ENCODE results near the gene XRCC3. TPM values are rescaled to one million over a fixed set of nuclear protein-coding genes. Genes with fewer than 3 reads are reported as not detected.
"Not testable (repeated sequence)": the region's sequence is repeated elsewhere in the genome, so short reads cannot be mapped to it uniquely, and the experiment has no call there.

Gene XRCC3
- total RNA-seq, 4 donors from 2014 or later, result 0.59 to 14.4 (median 5.2) TPM

GRCh38 chr14:103653805-103654204, 61.4 kb downstream of the XRCC3 start:
- no peak for TF ChIP-seq POLR2A (IDR thresholded peaks at IDR 0.05)
- TF ChIP-seq, protein P1, sequence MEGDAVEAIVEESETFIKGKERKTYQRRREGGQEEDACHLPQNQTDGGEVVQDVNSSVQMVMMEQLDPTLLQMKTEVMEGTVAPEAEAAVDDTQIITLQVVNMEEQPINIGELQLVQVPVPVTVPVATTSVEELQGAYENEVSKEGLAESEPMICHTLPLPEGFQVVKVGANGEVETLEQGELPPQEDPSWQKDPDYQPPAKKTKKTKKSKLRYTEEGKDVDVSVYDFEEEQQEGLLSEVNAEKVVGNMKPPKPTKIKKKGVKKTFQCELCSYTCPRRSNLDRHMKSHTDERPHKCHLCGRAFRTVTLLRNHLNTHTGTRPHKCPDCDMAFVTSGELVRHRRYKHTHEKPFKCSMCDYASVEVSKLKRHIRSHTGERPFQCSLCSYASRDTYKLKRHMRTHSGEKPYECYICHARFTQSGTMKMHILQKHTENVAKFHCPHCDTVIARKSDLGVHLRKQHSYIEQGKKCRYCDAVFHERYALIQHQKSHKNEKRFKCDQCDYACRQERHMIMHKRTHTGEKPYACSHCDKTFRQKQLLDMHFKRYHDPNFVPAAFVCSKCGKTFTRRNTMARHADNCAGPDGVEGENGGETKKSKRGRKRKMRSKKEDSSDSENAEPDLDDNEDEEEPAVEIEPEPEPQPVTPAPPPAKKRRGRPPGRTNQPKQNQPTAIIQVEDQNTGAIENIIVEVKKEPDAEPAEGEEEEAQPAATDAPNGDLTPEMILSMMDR (IDR thresholded peaks at IDR 0.05), result no peak
- Histone ChIP-seq H3K36me3 (no peaks in the 10 kb centered on the region), H3K4me3 (no peak overlapping the region), H3K27me3 (no peaks in the 10 kb centered on the region), H3K4me1 (peaks cover 10 to 18% of the 10 kb centered on the region in 2 donors), H3K9me3 (no peaks in the 10 kb centered on the region), H3K27ac (peak overlapping the region; percentile 56 to 75)
- no peak for DNase-seq
- intact Hi-C loops (cut with DNase I; ENCODE audit: low total_unique reads), result no loop called here

DNA sequence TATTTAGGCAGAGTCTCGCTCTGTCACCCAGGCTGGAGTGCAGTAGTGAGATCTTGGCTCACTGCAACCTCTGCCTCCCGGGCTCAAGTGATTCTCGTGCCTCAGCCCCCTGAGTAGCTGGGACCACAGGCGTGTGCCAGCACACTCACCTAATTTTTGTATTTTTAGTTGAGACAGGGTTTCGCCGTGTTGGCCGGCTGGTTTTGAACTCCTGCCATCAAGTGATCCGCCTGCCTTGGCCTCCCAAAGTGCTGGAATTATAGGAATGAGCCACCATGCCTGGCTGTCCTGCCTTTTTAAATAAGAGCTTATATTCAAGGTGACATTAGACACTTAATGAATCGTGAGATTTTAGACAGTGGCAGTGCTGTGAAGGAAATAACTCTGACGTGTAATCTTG, 61.9 kb downstream of the XRCC3 start:
- H3K27me3 ChIP-seq; DNase-seq; intact Hi-C loops (cut with DNase I; ENCODE audit: low total_unique reads); H3K36me3 ChIP-seq; H3K4me3 ChIP-seq; H3K9me3 ChIP-seq: not testable (repeated sequence)
- Histone ChIP-seq H3K27ac (peak overlapping the region; percentile 56 to 75), H3K4me1 (peaks cover 10 to 18% of the 10 kb centered on the region in 2 donors)

- TF ChIP-seq, protein P1 (IDR thresholded peaks at IDR 0.05), result no peak
- no peak for TF ChIP-seq POLR2A (IDR thresholded peaks at IDR 0.05)
- peak overlapping the region; percentile 56 to 75 for H3K27ac ChIP-seq
- H3K4me3 ChIP-seq, result no peak overlapping the region
- no peaks in the 10 kb centered on the region for H3K36me3 ChIP-seq
- no peaks in the 10 kb centered on the region for H3K9me3 ChIP-seq
- no peak for DNase-seq
- H3K27me3 ChIP-seq, result no peaks in the 10 kb centered on the region
- intact Hi-C loops (cut with DNase I; ENCODE audit: low total_unique reads), result no loop called here
- peaks cover 10 to 18% of the 10 kb centered on the region in 2 donors for H3K4me1 ChIP-seq
Measured at GRCh38 chr14:103652806-103653205, 62.4 kb downstream of the XRCC3 start.

DNA sequence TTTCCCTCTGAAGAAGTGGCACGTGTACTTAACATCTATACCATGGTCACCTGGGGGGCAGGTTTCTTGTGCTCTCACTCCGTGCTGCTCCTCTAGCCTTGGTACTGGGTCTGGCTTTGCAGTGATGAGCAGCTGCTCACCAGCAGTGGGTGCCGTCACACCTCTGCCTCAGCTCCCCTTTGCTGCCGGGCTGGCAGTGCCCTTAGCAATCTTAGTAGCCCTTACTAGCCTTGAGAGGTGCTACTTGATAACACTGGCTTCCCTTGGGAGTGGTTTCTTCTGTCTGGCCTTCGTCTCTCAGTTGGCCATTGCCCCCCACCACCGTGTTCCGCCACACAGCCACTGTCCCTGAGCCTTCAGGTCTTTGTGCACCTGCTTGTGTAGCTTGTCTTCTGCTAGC, 63.7 kb downstream of the XRCC3 start:
- DNase-seq, result no peak
- Histone ChIP-seq H3K27ac (peak overlapping the region in 1 of 2 donors; percentile 17), H3K27me3 (no peaks in the 10 kb centered on the region), H3K4me1 (peaks cover 10 to 18% of the 10 kb centered on the region in 2 donors), H3K36me3 (no peaks in the 10 kb centered on the region), H3K9me3 (no peaks in the 10 kb centered on the region), H3K4me3 (no peak overlapping the region)
- TF ChIP-seq, protein P1 (IDR thresholded peaks at IDR 0.05), result no peak
- TF ChIP-seq POLR2A (IDR thresholded peaks at IDR 0.05), result no peak
- intact Hi-C loops (cut with DNase I; ENCODE audit: low total_unique reads), result no loop called here

GRCh38 chr14:103650213-103650612, 65.0 kb downstream of the XRCC3 start:
- H3K27ac ChIP-seq, result no peak overlapping the region
- H3K4me3 ChIP-seq, result no peak overlapping the region
- no peak for TF ChIP-seq POLR2A (IDR thresholded peaks at IDR 0.05)
- TF ChIP-seq, protein P1 (IDR thresholded peaks at IDR 0.05), result no peak
- H3K9me3 ChIP-seq, result no peaks in the 10 kb centered on the region
- no peaks in the 10 kb centered on the region for H3K36me3 ChIP-seq
- no peak for DNase-seq
- no peaks in the 10 kb centered on the region for H3K27me3 ChIP-seq
- intact Hi-C loops (cut with DNase I; ENCODE audit: low total_unique reads), result no loop called here
- peaks cover 10 to 18% of the 10 kb centered on the region in 2 donors for H3K4me1 ChIP-seq

- DNase-seq, result no peak
- H3K27me3 ChIP-seq, result no peaks in the 10 kb centered on the region
- intact Hi-C loops (cut with DNase I; ENCODE audit: low total_unique reads), result no loop called here
- H3K4me1 ChIP-seq, result peaks cover 10 to 14% of the 10 kb centered on the region in 2 donors
- H3K36me3 ChIP-seq, result no peaks in the 10 kb centered on the region
- H3K27ac ChIP-seq, result no peak overlapping the region
- no peaks in the 10 kb centered on the region for H3K9me3 ChIP-seq
- no peak overlapping the region for H3K4me3 ChIP-seq
- no peak for TF ChIP-seq POLR2A (IDR thresholded peaks at IDR 0.05)
- TF ChIP-seq, protein P1 (IDR thresholded peaks at IDR 0.05), result no peak
Measured at GRCh38 chr14:103649001-103649400, 66.2 kb downstream of the XRCC3 start.
